Muscle of leg (tissue), 11 donors: ENCODE data around the gene DMD. TPM values are rescaled to one million over a fixed set of nuclear protein-coding genes. Genes with fewer than 3 reads are reported as not detected.

Experiments
- DNase-seq: peaks from one replicate; pipeline ENCODE4 v3.0.0; 2013
- H3K27ac ChIP-seq: one replicate; pipeline ENCODE4 v1.5.1; 2013; ENCODE audit warnings: mild to moderate bottlenecking, low read length, control low read depth
- H3K27me3 ChIP-seq: one replicate; pipeline ENCODE4 v1.6.1; 2013; ENCODE audit warnings: low read length; ENCODE audit not compliant: control insufficient read depth, insufficient read depth
- H3K36me3 ChIP-seq: one replicate; pipeline ENCODE4 v1.6.1; 2013; ENCODE audit warnings: low read length; ENCODE audit not compliant: control insufficient read depth, insufficient read depth
- H3K4me1 ChIP-seq: one replicate; pipeline ENCODE4 v1.6.1; 2013; ENCODE audit warnings: low read length; ENCODE audit not compliant: control insufficient read depth, insufficient read depth
- H3K4me3 ChIP-seq: one replicate; pipeline ENCODE4 v1.5.1; 2013; ENCODE audit warnings: low read length, control low read depth
- H3K9me3 ChIP-seq: replicated peaks from 2 replicates; pipeline ENCODE4 v1.6.1; 2013; ENCODE audit warnings: low read depth, low read length; ENCODE audit not compliant: control insufficient read depth
- WGBS: methylation state at CpG from one replicate; pipeline ENCODE4 v1.1.5; 2013; ENCODE audit warnings: missing lambda C conversion rate; ENCODE audit not compliant: insufficient coverage; 5-methylcytosine and 5-hydroxymethylcytosine counted together
- polyA plus RNA-seq, 8 donors: library from polyadenylated mRNA; unstranded; fragments of 120-200 nt; gene quantifications; one replicate each; pipeline versions ENCODE4 v1.2.1 to v1.2.3, GENCODE V29; 2013; ENCODE audit warnings: inconsistent platforms in 1 of 8, low replicate concordance in 1 of 8; ENCODE audit not compliant: insufficient read length in 8 of 8, insufficient read depth in 1 of 8
- total RNA-seq: library from RNA; stranded (reverse); fragments of 120-200 nt; gene quantifications from one replicate; pipeline ENCODE4 v1.2.4, GENCODE V29; 2013

Gene DMD
- total and polyA plus RNA-seq, 9 donors: 50.3 to 106 (median 68.9) TPM

GRCh38 chrX:31316340-31316991 lies 1894.9 kb downstream of the DMD start:
- H3K27ac ChIP-seq: no peak overlapping the region
- no peak overlapping the region for H3K4me3 ChIP-seq
- H3K9me3 ChIP-seq: no peaks in the 10 kb centered on the region
- no peaks in the 10 kb centered on the region for H3K4me1 ChIP-seq
- no peak for DNase-seq
- no peaks in the 10 kb centered on the region for H3K36me3 ChIP-seq
- H3K27me3 ChIP-seq: no peaks in the 10 kb centered on the region
- no CpG with 5 or more reads among the region's 2 CpGs for WGBS

DNA sequence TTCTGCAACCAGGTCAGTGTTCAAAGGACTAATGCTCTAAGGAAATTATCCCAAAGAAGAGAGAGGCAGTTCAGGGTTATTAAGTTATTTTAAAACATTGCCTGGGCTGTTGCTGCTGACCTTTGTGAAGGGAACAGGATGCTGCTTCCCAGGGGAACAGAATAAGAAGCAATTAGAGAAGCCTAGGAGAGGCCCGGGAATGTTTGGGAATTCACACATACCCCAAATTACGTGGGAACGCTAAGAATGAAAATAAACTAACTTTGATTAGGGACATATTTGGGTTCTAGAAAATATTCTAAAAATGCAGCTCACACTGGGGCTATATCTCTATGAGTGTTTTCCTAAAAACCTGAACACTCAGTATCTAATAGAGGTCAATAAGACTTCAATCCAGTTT lies 1896.4 kb downstream of the DMD start:
- H3K9me3 ChIP-seq: no peaks in the 10 kb centered on the region
- H3K4me1 ChIP-seq: no peaks in the 10 kb centered on the region
- no peaks in the 10 kb centered on the region for H3K36me3 ChIP-seq
- H3K4me3 ChIP-seq: no peak overlapping the region
- no peak overlapping the region for H3K27ac ChIP-seq
- peak; percentile 43 for DNase-seq
- WGBS: no CpG with 5 or more reads among the region's 3 CpGs
- no peaks in the 10 kb centered on the region for H3K27me3 ChIP-seq

DNA sequence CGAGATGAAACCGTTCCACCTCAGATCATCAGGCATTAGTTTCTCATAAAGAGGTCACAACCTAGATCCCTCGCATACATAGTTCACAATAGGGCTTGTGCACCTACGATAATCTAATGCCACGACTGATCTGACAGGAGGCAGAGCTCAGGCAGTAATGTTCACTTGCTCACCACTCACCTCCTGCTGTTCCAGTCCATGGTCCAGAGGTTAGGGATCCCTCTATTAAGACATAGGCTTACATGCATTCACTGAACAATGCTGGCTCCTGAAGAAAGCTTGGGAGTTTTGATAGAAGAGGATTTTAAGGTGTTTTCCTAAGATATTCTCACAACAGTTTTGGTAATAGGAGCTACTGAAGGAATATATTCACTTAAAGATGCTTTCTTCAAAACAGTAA lies 1903.4 kb downstream of the DMD start:
- no peaks in the 10 kb centered on the region for H3K9me3 ChIP-seq
- WGBS: 76% methylated on average over 5 of the region's 5 CpGs

GRCh38 chrX:31302573-31303075 lies 1908.7 kb downstream of the DMD start:
- Histone ChIP-seq H3K27ac (no peak overlapping the region), H3K27me3 (peaks cover 4% of the 10 kb centered on the region)
- no CpG with 5 or more reads among the region's 1 CpG for WGBS

More for the DNA sequence above, 1903.4 kb downstream of the DMD start:
- no peaks in the 10 kb centered on the region for H3K27me3 ChIP-seq
- no peak for DNase-seq
- H3K27ac ChIP-seq: no peak overlapping the region
- no peaks in the 10 kb centered on the region for H3K36me3 ChIP-seq
- H3K4me3 ChIP-seq: no peak overlapping the region
- H3K4me1 ChIP-seq: no peaks in the 10 kb centered on the region

DNA sequence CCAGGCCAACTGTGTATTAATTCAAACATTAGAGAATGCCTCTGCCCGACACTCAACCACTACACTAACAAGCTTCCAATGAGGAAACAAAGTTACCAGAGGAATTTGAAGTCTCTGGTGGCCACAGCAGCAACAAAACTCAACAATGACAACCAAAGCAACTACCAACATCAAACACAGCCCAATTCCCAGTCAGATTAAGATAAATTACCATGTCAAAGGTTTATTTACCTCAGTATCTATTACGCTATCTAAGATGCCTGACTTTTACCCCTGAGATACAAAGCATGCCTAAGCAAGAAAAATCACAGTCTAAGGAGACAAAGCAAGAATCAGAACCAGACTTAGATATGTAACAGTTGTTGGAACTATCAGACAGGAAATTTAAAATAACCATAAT lies 1909.4 kb downstream of the DMD start:
- no CpG with 5 or more reads among the region's 2 CpGs for WGBS
- Histone ChIP-seq H3K36me3 (no peaks in the 10 kb centered on the region), H3K4me3 (no peak overlapping the region), H3K9me3 (no peaks in the 10 kb centered on the region), H3K27me3 (peaks cover 4% of the 10 kb centered on the region), H3K27ac (no peak overlapping the region), H3K4me1 (no peaks in the 10 kb centered on the region)
- DNase-seq: no peak

More at GRCh38 chrX:31302573-31303075, 1908.7 kb downstream of the DMD start:
- no peaks in the 10 kb centered on the region for H3K36me3 ChIP-seq
- DNase-seq: no peak
- H3K4me3 ChIP-seq: no peak overlapping the region
- no peaks in the 10 kb centered on the region for H3K4me1 ChIP-seq
- H3K9me3 ChIP-seq: no peaks in the 10 kb centered on the region

- Histone ChIP-seq H3K4me1 (no peaks in the 10 kb centered on the region), H3K9me3 (no peaks in the 10 kb centered on the region), H3K4me3 (no peak overlapping the region), H3K36me3 (no peaks in the 10 kb centered on the region), H3K27me3 (peaks cover 4% of the 10 kb centered on the region), H3K27ac (no peak overlapping the region)
- WGBS: no CpG with 5 or more reads among the region's 2 CpGs
- DNase-seq: no peak
Observed at GRCh38 chrX:31301203-31301602, 1910.1 kb downstream of the DMD start.

GRCh38 chrX:31298916-31299315 lies 1912.4 kb downstream of the DMD start:
- H3K27ac ChIP-seq: no peak overlapping the region
- no peaks in the 10 kb centered on the region for H3K9me3 ChIP-seq
- DNase-seq: no peak
- no peak overlapping the region for H3K4me3 ChIP-seq
- H3K4me1 ChIP-seq: no peaks in the 10 kb centered on the region
- WGBS: no CpG with 5 or more reads among the region's 4 CpGs
- H3K36me3 ChIP-seq: no peaks in the 10 kb centered on the region
- H3K27me3 ChIP-seq: peaks cover 4% of the 10 kb centered on the region

- no peaks in the 10 kb centered on the region for H3K36me3 ChIP-seq
- no peaks in the 10 kb centered on the region for H3K9me3 ChIP-seq
- H3K27ac ChIP-seq: no peak overlapping the region
- H3K27me3 ChIP-seq: peaks cover 4% of the 10 kb centered on the region
- no peak overlapping the region for H3K4me3 ChIP-seq
- no peaks in the 10 kb centered on the region for H3K4me1 ChIP-seq
- no peak for DNase-seq
Observed at GRCh38 chrX:31297881-31298280, 1913.5 kb downstream of the DMD start.

DNA sequence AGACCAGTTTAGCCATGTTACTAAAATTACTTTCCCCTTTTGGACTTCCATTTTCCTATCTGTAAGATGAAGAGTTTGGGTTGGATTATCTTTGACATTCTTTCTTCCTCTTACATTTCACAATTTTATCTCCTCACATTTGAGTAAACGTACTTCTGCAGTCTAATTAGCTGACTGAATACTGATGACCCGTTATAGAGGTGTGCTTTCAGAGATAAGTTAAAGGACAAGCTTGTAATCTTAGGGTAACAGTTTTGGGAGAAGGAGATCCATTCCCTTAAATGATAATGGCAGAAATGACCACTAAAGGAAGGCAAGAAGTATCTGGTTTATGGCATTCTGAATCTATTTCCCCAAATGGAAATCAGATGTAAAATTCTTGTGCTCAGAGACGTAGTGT lies 1916.9 kb downstream of the DMD start:
- Histone ChIP-seq H3K4me1 (no peaks in the 10 kb centered on the region), H3K36me3 (no peaks in the 10 kb centered on the region), H3K27me3 (peaks cover 2% of the 10 kb centered on the region), H3K9me3 (no peaks in the 10 kb centered on the region), H3K27ac (no peak overlapping the region), H3K4me3 (no peak overlapping the region)
- DNase-seq: no peak
- no CpG with 5 or more reads among the region's 3 CpGs for WGBS

DNA sequence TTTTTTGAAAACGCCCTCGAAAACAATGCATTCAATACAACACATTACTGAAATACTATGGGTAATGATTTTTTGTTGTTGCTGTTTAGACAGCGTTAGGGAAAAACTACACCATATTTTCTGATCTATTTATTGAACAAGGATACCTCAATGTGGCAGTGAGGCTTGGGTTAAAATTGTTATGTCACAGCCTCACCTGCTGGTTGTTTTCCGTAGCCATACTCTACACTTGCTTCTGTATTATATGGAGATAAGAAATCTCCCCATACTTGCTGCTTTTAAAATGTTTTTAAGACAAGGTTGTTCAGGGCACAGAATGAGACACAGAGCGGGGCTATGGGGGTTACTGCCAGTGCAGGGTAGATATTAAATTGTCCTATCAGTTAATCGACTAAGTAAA lies 1917.9 kb downstream of the DMD start:
- H3K27ac ChIP-seq: no peak overlapping the region
- no peaks in the 10 kb centered on the region for H3K36me3 ChIP-seq
- no peak for DNase-seq
- no CpG with 5 or more reads among the region's 6 CpGs for WGBS
- no peak overlapping the region for H3K4me3 ChIP-seq
- H3K4me1 ChIP-seq: no peaks in the 10 kb centered on the region
- H3K9me3 ChIP-seq: no peaks in the 10 kb centered on the region
- H3K27me3 ChIP-seq: peaks cover 2% of the 10 kb centered on the region

- no peak overlapping the region for H3K4me3 ChIP-seq
- 87% methylated on average over 3 of the region's 5 CpGs for WGBS
- no peak for DNase-seq
- H3K9me3 ChIP-seq: no peaks in the 10 kb centered on the region
- no peaks in the 10 kb centered on the region for H3K4me1 ChIP-seq
- no peaks in the 10 kb centered on the region for H3K36me3 ChIP-seq
- no peak overlapping the region for H3K27ac ChIP-seq
- no peaks in the 10 kb centered on the region for H3K27me3 ChIP-seq
Observed at GRCh38 chrX:31291131-31291530, 1920.2 kb downstream of the DMD start.
